ENCODE data around the gene PPM1E. TPM values are rescaled to one million over a fixed set of nuclear protein-coding genes. Genes with fewer than 3 reads are reported as not detected.

The PPM1E gene
- total RNA-seq, 6 experiments from 2014 or later, result 0.61 to 1.3 (median 0.97) TPM

DNA sequence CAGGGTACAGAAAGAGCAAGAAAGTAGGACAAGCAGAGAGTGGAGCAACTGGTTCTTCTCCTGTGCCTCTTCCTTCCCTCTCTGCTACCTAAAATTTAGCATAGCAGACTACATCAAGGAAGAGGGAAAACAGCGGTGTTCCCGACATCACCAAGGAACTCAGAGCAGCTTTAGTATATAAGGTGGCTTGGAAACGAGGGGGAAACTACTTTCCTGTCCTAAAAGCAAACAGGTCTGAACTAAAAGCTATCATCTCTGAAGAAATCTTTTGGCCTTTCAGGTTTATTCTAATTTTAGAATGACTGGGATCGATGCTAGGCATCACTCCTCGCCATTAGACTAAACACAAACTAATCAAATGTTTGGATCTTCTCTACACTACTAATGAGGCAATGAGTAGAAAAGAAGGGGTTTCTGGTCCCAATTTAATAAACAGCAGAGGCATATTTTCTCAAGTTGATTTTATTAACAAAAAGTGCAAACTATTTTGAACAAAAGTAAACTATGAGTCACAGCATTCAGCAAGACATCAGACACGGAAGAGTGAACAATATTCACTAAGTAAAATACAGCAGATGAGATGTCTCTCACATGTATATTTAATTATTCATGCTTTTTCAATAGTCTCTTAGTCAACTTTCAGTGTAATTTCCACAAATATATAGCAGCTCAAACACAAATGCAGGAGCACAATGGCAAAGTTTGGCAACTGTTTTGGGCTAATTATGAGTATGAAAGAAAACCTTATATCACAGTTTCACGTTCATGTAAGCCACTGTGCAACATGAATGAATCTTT lies 242.3 kb downstream of the PPM1E start:
- no peak overlapping the region for H3K4me3 ChIP-seq
- H3K4me1 ChIP-seq, result peaks cover 0 to 56% (median 19%) of the 10 kb centered on the region in 4 donors
- no peaks in the 10 kb centered on the region for H3K27me3 ChIP-seq
- no peaks in the 10 kb centered on the region for H3K36me3 ChIP-seq
- 45% methylated on average over 7 of the region's 7 CpGs for WGBS (ENCODE audit: insufficient coverage, low coverage, low lambda C conversion rate, missing lambda C conversion rate)
- ATAC-seq (peak in 1 of 4 donors; percentile 24), DNase-seq (no peak)
- no peak for TF ChIP-seq POLR2A (IDR thresholded peaks at IDR 0.05)
- TF ChIP-seq, protein P1, sequence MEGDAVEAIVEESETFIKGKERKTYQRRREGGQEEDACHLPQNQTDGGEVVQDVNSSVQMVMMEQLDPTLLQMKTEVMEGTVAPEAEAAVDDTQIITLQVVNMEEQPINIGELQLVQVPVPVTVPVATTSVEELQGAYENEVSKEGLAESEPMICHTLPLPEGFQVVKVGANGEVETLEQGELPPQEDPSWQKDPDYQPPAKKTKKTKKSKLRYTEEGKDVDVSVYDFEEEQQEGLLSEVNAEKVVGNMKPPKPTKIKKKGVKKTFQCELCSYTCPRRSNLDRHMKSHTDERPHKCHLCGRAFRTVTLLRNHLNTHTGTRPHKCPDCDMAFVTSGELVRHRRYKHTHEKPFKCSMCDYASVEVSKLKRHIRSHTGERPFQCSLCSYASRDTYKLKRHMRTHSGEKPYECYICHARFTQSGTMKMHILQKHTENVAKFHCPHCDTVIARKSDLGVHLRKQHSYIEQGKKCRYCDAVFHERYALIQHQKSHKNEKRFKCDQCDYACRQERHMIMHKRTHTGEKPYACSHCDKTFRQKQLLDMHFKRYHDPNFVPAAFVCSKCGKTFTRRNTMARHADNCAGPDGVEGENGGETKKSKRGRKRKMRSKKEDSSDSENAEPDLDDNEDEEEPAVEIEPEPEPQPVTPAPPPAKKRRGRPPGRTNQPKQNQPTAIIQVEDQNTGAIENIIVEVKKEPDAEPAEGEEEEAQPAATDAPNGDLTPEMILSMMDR (IDR thresholded peaks at IDR 0.05), result no peak
- peak overlapping the region; percentile 65 to 85 (median 84) for H3K27ac ChIP-seq
- no peaks in the 10 kb centered on the region for H3K9me3 ChIP-seq
- intact Hi-C loops (cut with DNase I), result no loop called here

DNA sequence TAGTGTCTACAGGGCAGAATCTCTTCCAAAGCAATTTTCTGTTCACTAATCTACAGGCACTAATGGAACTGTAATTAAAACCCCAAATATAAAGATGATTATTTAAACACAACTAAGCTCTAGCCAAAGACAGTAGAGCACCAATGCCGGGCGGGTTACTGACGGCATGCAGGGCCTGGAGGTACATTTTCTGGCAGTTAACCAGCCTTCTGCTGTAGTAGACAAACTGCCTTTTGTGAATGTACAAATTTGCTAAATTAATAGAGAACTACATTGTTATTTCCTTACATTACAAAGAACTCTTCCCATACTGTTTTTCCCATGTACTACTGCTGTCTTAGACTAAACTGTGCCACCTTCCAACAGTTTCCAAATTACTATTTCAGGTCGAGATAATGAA lies 243.2 kb downstream of the PPM1E start:
- no peaks in the 10 kb centered on the region for H3K9me3 ChIP-seq
- intact Hi-C loops (cut with DNase I), result no loop called here
- H3K36me3 ChIP-seq, result no peaks in the 10 kb centered on the region
- no peak overlapping the region for H3K4me3 ChIP-seq
- peak overlapping the region in 1 of 3 donors; percentile 84 for H3K27ac ChIP-seq
- no peak for ATAC-seq
- WGBS (ENCODE audit: insufficient coverage, low coverage, low lambda C conversion rate, missing lambda C conversion rate), result 79% methylated on average over 1 of the region's 4 CpGs
- H3K4me1 ChIP-seq, result peaks cover 0 to 53% (median 20%) of the 10 kb centered on the region in 4 donors
- no peak for DNase-seq
- TF ChIP-seq, protein P1 (IDR thresholded peaks at IDR 0.05), result no peak
- no peak for TF ChIP-seq POLR2A (IDR thresholded peaks at IDR 0.05)
- H3K27me3 ChIP-seq, result no peaks in the 10 kb centered on the region

DNA sequence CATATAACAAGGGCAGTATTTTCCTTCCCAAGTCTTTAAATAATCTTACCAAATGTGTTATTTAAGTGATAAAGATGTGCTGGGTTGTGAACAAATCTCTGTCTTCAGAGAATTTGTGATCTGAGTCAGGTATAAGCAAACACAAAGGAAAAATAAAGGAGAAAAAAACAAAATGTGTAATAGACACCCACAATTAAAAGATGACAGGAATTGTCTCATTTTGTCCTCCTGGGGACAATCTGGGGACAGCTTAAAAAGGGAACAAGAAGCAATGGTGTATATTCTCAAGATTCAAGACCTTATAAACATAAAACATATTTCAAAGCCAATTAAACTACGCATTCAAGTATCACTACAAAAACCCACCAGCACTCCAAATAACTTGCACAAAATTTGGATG lies 243.8 kb downstream of the PPM1E start:
- intact Hi-C loops (cut with DNase I), result no loop called here
- WGBS (ENCODE audit: insufficient coverage, low coverage, low lambda C conversion rate, missing lambda C conversion rate), result 94% methylated on average over 1 of the region's 1 CpG
- H3K4me1 ChIP-seq, result peaks cover 0 to 55% (median 21%) of the 10 kb centered on the region in 4 donors
- H3K27me3 ChIP-seq, result no peaks in the 10 kb centered on the region
- no peak for TF ChIP-seq POLR2A (IDR thresholded peaks at IDR 0.05)
- TF ChIP-seq, protein P1 (IDR thresholded peaks at IDR 0.05), result no peak
- no peak for DNase-seq
- no peak for ATAC-seq
- no peaks in the 10 kb centered on the region for H3K9me3 ChIP-seq
- H3K36me3 ChIP-seq, result no peaks in the 10 kb centered on the region
- H3K4me3 ChIP-seq, result no peak overlapping the region
- no peak overlapping the region for H3K27ac ChIP-seq

DNA sequence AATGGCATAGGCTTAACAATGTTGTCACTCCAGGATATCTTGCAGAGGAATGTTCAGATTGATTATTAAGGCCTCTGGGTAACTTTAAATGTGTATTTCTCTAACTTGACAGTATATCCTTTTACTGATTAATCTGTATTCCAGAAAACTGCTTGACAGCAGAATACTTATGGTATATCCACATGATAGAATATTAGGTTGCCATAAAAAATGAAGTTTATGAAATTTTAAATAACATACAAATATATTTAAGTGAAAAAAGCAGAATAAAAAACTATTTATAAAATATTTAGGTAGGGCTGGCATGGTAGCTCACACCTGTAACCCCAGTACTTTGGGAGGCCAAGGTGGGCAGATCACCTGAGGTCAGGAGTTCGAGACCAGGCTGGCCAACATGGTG lies 244.4 kb downstream of the PPM1E start:
- intact Hi-C loops (cut with DNase I), result loop anchor here in 1 of 2 donors (10.0 kb wide), 1 partner anchor 285 kb away; no protein-coding TSS in a partner anchor
- ATAC-seq (no peak), DNase-seq (no peak)
- H3K27me3 ChIP-seq, result no peaks in the 10 kb centered on the region
- H3K4me3 ChIP-seq, result no peak overlapping the region
- H3K9me3 ChIP-seq, result no peaks in the 10 kb centered on the region
- no peaks in the 10 kb centered on the region for H3K36me3 ChIP-seq
- 100% methylated on average over 1 of the region's 1 CpG for WGBS (ENCODE audit: insufficient coverage, low coverage, low lambda C conversion rate, missing lambda C conversion rate)
- TF ChIP-seq POLR2A (IDR thresholded peaks at IDR 0.05), result no peak
- TF ChIP-seq, protein P1 (IDR thresholded peaks at IDR 0.05), result no peak
- peaks cover 0 to 57% (median 22%) of the 10 kb centered on the region in 4 donors for H3K4me1 ChIP-seq
- H3K27ac ChIP-seq, result no peak overlapping the region

All from right lobe of liver (tissue), 6 donors.